ENCODE data around the gene ADAMTSL1.
A peak's percentile ranks its signal among the peaks of the same experiment; 100 is the strongest.

ADAMTSL1 gene

DNA sequence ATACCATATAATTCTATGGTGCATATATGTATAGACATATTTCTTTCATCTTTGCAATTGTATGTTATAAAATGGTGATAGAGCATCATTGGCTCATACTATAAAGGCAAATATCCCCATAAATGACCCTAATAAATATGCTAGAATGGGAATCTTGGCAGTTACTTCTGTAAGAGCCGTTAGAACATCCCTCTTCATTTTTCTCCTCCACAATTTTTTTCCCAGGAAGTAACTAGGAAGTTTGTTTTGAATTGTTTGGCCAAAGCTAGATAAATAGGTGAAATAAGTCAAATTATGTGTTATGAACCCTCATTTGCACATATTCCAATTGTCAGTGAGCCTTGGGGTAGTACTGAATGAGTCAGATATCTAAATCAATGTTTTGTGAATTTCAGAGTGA is 209.9 kb downstream of the ADAMTSL1 start:
- DNase-seq (ENCODE audit: low spot score): no peak
- TF ChIP-seq, protein P1, sequence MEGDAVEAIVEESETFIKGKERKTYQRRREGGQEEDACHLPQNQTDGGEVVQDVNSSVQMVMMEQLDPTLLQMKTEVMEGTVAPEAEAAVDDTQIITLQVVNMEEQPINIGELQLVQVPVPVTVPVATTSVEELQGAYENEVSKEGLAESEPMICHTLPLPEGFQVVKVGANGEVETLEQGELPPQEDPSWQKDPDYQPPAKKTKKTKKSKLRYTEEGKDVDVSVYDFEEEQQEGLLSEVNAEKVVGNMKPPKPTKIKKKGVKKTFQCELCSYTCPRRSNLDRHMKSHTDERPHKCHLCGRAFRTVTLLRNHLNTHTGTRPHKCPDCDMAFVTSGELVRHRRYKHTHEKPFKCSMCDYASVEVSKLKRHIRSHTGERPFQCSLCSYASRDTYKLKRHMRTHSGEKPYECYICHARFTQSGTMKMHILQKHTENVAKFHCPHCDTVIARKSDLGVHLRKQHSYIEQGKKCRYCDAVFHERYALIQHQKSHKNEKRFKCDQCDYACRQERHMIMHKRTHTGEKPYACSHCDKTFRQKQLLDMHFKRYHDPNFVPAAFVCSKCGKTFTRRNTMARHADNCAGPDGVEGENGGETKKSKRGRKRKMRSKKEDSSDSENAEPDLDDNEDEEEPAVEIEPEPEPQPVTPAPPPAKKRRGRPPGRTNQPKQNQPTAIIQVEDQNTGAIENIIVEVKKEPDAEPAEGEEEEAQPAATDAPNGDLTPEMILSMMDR (conservative IDR thresholded peaks at IDR 0.05; ENCODE audit: low read depth): no peak
- POLR2A ChIA-PET (ENCODE audit: low non-redundant PET): no interaction called here
- H3K27ac ChIP-seq: no peak overlapping the region
- CTCF ChIA-PET: interaction anchor here (0.6 to 0.7 kb wide), 2 partner anchors 327 to 771 kb away, joined by 3 to 5 read pairs; no protein-coding TSS in a partner anchor

DNA sequence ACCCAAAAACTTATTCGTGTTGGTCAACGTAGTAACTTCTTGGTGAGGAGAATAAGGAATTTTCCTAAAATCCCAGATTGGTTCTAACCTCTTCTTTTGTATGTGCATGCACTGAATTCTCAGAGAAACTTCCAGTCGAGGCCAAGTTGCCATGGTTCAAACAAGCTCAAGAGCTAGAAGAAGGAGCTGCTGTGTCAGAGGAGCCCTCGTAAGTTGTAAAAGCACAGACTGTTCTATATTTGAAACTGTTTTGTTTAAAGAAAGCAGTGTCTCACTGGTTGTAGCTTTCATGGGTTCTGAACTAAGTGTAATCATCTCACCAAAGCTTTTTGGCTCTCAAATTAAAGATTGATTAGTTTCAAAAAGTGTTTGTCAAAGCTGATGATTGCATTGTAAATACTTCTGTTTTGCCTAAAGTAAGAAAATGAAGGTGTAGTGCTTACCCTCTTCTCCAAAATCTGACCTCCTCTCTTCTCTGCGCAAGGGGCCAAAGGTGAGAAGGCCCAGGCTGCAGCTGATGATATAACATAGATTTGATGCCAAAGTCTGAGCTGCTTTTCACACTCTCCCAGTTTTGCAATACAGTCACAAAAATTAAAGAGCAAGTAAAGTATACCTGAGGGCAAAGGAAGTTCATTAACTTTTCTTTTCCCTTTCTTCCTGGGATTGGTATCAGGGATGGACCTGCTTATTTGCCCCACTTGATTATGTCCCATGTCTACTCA is 210.8 kb downstream of the ADAMTSL1 start:
- no peak for DNase-seq (ENCODE audit: low spot score)
- TF ChIP-seq, protein P1 (conservative IDR thresholded peaks at IDR 0.05; ENCODE audit: low read depth): no peak
- ChIA-PET CTCF (interaction anchor here (0.6 to 0.7 kb wide), 3 partner anchors 248 to 770 kb away, joined by 3 to 5 read pairs (median 3); no protein-coding TSS in a partner anchor), POLR2A (ENCODE audit: low non-redundant PET) (no interaction called here)
- H3K27ac ChIP-seq: no peak overlapping the region

DNA sequence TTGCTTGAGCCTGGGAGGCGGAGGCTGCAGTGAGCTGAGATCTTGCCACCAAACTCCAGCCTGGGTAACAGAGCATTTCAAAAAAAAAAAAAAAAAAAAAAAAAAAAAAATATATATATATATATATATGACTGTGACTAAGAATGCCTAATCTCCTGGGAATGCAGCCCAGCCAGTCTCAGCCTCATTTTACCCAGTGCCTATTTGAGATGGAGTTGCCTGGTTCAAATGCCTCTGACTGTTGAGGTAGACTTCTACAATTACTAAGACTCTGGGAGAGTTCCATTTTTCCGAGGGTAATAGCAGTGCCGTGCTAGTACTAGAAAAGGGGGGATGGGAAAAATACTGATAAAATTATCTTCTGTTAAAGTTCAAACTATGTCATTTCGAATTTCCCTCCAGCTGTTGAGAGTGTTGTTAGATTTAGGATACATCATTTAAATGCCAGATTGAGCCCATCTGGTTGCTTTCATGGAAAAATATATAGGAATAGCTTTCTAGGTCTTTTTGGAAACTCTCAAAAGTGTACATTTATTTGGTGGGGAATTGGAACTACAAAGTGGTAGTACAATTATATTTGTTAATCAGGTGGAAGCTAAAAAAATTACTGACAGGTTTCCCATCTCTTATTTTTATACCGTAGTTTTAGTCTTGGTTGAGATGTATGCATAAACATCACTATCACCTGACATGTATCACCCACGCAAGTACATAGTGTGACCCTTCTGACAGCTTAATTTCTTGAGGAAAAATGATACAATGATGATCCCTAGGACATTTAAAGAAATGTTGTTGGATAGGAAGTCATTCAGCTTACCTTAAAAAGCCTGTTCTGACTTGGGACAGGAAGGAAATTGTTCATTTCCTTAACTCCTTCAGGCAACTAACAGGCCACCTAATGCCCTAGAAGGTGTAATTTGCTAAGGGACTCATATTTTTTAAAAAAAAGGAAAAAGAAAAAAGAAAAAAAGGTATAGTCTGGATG is 214.9 kb downstream of the ADAMTSL1 start:
- ChIA-PET POLR2A (ENCODE audit: low non-redundant PET) (no interaction called here), CTCF (interaction anchor here (0.7 kb wide), 1 partner anchor 135 kb away, joined by 3 read pairs; no protein-coding TSS in a partner anchor)
- DNase-seq (ENCODE audit: low spot score): peak; percentile 30
- TF ChIP-seq, protein P1 (conservative IDR thresholded peaks at IDR 0.05; ENCODE audit: low read depth): no peak
- no peak overlapping the region for H3K27ac ChIP-seq

DNA sequence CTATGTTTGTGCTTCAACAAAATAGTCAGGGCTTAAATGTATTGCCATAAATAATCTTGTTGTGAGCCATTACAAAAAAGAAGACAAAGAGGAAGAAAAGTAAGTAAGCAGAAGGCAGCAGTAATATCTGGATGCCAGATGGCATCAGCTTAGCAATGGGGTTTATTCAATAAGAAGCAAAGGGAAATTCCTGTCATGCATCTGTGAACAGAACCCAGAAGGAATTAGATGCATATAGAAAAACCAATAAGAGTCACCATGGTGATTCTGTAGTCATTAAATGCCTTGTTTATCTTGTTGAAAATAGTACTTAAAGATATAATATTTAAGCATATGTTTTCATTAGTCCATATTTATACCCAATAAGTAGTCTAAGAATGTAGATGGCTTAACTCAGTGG is 216.0 kb downstream of the ADAMTSL1 start:
- TF ChIP-seq, protein P1 (conservative IDR thresholded peaks at IDR 0.05; ENCODE audit: low read depth): no peak
- DNase-seq (ENCODE audit: low spot score): no peak
- ChIA-PET POLR2A (ENCODE audit: low non-redundant PET) (no interaction called here), CTCF (no interaction called here)
- H3K27ac ChIP-seq: no peak overlapping the region

DNA sequence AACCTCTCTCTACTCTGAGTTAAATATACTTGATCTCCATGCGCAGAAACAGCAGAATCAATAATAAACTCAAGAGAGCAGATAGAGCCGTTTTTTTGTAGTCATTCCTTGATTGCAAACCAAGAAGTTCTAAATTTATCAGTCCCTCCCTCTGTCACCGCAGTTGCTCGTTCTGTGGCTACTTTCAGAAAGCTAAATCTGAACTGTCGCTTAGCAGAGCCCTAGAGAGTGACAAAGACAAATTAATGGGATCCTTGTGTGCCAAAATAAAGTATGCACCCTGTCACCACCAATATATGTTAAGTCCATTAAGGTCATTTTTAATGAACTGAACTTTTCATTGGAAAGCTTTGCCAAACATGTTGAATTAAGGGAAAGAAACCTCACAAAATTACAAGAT is 218.3 kb downstream of the ADAMTSL1 start:
- TF ChIP-seq, protein P1 (conservative IDR thresholded peaks at IDR 0.05; ENCODE audit: low read depth): no peak
- H3K27ac ChIP-seq: no peak overlapping the region
- ChIA-PET CTCF (interaction anchor here (0.6 to 1.1 kb wide), 2 partner anchors 437 to 479 kb away, joined by 3 to 4 read pairs; no protein-coding TSS in a partner anchor), POLR2A (ENCODE audit: low non-redundant PET) (no interaction called here)
- no peak for DNase-seq (ENCODE audit: low spot score)

DNA sequence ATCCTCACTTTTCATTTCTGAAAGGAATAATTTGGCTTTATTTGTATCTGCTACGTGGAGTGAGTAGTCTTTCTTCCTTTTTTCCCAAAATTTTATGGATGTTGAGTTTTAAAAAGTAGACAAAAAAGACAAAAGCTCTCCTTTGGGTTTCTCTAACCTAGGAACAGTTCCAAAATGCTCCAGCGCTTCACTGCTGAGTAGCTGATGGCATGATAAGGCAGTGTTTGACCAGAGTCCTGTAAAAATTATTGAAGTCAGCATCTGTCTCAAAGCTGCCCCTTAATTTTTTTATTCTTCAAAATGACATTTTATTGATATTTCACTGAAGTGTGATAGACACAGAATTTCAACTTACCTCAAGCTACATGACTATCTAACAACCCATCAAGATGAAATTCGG is 219.0 kb downstream of the ADAMTSL1 start:
- ChIA-PET CTCF (interaction anchor here (1.1 kb wide), 1 partner anchor 479 kb away, joined by 4 read pairs; no protein-coding TSS in a partner anchor), POLR2A (ENCODE audit: low non-redundant PET) (no interaction called here)
- TF ChIP-seq, protein P1 (conservative IDR thresholded peaks at IDR 0.05; ENCODE audit: low read depth): no peak
- H3K27ac ChIP-seq: no peak overlapping the region
- no peak for DNase-seq (ENCODE audit: low spot score)

Data from RWPE1 (cell line).